Stimulated activated naive CD4-positive, alpha-beta T cell treated with Interleukin-2 at 50 U/mL for 16 hours (primary cell): Measurements from ENCODE around the gene PPP1R1A.

ENCODE experiments used
- DNase-seq: peaks from one replicate; lab custom pipeline; 2025; lab: John Stamatoyannopoulos, UW

PPP1R1A gene

DNA sequence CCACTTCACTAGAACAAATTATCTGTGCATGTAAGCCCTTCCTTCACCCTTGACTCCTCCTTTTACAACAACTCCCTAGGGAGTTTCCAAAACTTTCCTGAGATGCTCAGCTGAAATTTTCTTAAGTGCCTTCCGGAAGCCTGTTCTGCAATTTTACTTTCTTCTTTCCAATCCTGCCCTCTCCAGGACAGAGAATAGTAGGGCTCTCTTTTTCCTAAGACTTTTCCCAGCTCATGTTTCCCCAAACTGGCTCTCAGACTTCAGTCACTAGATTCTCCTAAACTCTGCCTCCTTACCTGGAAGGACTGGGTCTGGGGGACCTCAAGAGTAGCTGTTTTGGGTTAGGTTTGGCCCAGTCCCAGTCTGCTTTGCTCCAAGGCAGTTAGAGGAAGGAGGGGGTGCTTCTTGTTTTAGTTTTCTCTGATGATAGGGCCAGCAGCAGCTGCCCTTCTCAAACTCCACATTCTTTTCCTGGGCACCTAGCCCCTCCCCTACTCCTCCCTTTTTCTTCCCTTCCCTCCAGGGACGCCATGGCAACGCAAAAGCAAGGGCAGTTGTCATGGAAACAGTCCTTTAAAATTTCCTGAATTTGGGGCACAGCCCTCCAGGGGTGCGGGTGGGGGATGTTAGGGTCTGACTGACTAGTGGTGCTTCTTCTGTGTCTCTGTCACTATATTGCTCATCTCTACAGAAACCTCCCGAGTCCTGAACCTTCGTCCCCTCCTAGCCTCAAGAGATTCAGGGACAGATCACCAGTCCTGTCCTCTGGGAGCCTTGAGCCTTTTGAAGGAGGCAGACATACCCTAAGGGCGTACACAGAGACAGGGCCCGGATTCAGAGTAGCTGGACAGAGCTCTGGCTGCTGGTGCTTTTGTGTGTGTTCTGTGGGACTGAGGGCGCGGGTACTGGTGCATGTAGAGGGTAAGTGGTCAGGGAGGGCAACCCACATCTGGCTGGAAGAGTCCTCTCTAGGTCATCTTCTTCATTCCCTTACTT lies 17.0 kb downstream of the PPP1R1A start:
- no peak for DNase-seq

DNA sequence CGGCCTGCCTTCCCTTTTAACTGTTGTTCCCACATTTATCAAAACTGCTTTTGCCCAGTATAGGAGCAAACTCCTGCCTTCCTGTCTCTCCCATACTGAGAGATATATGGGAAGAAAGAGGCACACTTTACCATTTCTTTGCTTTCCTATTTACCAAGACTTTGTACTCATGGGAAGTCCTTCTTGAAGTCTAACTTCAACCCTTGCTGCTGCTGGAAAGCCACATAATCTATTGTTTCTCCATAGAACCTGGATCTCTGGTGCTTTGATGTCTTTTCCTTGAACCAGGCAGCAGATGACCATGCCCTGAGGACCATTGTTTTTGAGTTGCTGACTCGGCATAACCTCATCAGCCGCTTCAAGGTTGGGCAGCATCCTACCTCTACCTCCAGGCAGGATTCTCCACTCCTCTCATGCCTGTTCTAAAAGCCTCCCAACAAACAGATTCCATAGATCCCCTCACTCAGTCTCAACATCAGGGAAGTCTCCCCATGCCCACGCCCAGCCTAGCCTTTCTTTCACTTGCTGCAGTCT lies 18.4 kb downstream of the PPP1R1A start:
- no peak for DNase-seq

DNA sequence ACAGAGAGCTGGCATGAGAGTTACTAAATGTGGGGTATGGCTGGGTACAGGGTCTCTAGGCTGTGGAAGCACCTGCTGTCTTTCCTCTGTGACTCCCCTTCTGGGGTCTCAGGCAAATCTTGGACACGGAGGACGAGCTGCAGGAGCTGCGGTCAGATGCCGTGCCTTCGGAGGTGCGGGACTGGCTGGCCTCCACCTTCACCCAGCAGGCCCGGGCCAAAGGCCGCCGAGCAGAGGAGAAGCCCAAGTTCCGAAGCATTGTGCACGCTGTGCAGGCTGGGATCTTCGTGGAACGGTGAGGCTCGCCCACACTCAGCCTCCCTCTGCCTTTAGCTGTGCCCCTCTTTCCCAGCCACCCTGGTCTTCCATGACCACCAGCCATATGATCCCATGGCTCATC lies 19.4 kb downstream of the PPP1R1A start:
- no peak for DNase-seq

DNA sequence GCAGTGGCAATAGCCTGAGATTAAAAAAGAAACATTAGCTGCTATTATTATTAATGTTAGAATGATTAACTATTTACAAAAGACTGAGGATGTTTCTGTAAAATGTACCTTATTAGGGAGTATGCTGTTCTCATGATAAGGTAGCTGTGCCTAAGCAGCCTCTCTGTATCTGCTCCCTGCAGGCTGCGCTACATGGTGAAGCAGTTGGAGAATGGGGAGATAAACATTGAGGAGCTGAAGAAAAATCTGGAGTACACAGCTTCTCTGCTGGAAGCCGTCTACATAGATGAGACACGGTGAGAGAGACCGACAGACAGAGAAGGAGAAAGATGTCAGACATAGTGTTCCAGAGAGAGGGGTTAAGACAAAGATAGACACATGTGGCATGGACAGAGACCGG lies 21.7 kb downstream of the PPP1R1A start:
- no peak for DNase-seq

DNA sequence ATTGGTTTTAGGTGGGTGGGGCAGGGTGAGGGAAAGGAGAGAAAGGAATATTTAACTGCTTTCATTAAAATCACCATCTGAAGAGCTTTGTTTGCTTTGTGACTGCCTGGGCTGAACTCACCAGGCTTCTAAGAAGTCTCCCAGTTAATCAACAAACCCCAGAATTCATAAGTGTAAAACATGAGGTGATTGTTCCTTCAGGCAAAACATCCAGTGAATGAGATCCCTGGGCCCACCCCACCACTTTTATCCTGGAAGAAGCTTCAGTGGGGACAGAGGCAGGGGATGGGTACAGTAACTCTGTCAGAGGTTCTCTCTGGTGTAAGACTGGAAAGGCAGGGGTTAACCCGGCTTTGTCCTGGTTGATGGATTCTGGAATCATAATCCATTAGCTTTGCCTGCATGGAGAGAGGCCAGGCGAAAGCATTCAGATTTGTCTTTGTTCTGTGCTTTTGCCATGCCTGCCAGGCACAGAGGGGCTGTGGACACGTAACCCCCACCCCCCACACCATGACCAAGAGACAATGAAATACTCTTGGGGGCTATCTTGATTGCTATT lies 22.4 kb downstream of the PPP1R1A start:
- DNase-seq, result no peak

DNA sequence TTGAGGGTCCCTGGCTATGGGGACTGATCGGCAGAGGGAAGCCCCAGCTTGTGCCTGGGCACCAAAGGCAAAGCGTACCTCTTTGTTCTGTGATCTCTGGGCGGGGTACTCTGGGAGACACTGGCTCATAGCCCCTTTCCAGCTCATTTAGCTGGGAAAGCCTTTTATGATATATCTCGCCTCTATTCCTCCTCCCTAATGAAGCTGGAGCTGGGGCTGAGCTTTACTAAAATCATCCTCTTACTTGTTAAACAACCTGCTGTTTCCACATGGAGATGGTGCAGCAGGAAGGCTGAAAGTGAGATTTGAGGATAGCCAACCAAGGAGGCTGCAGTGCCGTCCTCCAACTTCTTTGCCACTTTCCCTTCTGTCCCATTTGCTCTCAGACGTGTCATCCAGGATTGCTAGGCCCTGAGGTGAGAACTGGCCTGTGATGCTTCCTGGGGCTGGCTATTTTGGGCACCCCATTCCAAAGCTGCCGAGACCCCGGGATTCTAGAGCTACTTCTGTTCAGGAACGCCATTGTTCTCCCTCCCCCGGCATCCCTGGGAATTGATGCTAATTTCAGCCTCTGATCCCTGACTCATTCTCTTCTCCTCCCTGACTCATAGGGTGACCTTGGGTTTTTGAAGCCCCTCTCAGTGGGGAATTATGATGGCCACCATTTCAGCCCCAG lies 23.0 kb downstream of the PPP1R1A start:
- no peak for DNase-seq

DNA sequence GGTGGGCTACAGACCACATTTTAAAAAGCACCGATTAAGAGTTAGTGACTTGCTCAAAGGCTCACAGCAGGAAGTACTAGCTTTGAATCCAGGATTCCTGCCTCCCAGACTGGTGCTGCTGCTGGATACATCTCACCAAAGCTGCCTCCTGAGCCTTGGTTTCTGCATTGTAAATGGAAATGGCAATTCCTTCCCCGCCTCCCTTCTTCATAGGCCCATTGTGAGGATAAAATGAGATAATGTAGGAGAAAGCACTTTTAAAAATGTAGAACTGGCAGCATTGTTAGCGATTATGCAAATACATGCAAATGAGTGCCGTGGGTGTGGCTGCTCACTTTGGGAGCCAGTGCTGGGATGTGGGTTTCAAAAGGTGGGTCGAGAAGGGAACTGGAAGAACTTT lies 23.7 kb downstream of the PPP1R1A start:
- no peak for DNase-seq

DNA sequence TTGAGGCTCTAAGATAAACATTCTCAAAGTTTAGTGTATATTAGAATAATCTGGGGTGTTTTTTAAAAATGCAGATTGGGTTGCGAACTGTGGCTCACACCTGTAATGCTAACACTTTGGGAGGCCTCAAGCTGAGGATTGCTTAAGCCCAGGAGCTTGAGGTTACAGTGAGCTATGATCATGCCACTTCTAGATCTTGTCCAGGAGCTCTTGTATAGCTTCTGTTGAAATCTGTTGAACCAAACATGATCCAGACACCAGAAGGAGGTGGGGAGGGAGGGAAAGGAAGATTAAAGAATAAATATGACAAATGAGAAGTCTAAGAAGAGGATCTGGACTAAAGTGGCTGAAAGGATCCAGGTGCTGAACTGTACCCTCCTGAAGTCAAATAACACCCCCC lies 24.7 kb downstream of the PPP1R1A start:
- no peak for DNase-seq

DNA sequence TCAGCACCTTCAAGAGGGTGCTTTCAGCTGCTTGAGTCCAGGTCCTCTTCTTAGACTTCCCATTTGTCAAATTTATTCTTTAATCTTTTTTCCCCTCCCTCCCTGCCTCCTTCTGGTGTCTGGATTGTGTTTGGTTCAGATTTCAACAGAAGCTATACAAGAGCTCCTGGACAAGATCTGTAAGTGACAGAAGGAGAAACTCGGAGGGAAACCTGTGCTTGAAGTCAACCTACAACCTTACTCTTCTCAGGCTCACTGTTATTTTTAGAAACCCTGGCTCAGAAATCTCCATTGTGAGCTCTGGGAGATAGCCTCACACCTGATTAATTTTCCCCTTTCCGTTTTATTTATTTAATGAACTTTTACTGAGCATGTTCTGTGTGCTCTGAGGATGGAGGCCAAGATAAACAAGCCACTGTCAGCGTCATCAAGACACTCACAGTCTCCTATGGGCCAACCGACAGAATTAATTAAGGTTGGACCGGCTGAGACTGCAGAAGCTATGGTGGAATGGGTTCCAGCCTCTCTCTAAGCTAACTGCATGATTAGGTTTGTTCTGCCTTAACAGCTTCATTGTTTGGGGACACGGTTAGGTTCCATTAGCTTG lies 25.6 kb downstream of the PPP1R1A start:
- DNase-seq, result no peak

DNA sequence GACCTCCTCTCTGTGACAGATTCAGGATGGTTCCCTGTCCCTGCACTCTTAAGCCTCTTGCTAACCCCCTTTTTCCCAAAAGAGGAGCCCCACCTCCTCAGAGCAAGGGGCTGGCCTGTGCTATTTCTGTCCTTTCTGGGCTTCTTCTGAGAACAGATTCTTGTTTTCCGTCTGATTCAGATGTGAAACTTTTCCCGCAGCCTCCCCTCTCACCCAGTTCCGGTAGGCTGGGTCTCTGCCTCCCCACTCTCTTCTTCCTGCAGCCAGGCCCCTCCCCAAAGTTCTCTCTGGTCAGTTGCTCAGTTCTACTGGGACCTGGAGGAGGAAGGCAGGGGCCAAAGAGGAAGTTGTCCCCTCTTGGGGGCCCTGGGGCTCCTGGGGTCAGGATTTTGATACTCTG lies 27.3 kb downstream of the PPP1R1A start:
- no peak for DNase-seq

DNA sequence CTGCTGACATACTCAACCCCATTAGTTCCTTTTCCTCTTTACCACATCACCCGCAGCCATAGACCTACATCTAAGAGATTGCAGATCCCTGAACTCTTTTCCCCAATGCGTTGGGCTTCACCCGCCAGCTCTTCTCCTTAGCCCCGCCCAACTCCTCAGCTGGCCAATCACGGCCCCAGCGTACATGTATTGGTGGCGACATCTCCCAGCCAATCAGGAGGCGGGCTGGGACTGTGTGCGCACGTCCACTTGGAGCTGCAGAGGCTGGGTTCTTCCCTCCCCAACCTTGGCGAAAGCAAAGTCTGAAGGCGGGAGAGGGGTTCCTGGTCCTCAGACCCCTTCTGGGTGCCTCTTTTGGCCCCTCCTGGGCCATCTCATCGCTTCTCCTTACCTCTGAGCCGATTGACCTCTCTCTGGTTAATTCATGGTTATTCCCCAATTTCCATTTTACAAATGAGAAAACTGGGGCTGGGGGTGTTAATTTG lies 28.0 kb downstream of the PPP1R1A start:
- peak; percentile 81 for DNase-seq

DNA sequence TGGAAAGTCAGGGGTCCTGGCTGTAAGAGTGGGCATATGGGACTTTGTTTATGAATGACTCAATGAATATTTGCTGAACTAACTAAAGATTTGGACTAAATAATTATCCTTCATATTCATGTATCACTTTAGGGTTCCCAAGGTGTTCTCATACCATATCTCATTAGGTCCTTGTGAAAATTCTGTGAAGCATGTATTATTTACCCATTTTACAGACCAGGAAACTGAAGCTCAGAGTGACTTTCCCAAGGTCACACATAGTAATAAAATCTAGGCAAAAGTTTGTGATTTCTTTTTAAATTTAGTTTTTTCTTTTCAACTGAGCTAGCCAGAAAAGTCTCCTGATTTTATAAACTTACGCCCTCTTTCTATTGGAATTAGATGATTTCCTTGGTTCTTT lies 29.7 kb downstream of the PPP1R1A start:
- DNase-seq, result no peak

DNA sequence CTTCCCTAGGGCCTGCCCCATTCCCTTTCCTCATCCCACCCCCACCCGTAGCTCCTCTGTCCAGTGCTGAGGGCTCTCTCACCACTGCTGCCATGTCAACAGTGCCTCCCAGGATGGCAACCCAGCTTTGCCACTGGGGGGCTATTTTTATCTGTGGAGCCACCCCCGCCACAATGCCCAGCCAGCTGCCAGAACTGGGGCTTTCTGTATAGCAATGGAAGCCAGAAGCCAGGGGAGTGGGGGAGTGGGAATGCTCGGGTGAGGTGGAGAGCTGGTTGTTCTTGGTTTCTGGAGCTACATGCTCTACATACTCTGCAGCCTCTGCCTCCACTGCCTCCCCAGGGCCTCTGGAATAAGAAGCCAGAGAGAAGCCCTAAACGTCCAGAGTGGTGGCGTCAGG lies 30.1 kb downstream of the PPP1R1A start:
- DNase-seq, result no peak

DNA sequence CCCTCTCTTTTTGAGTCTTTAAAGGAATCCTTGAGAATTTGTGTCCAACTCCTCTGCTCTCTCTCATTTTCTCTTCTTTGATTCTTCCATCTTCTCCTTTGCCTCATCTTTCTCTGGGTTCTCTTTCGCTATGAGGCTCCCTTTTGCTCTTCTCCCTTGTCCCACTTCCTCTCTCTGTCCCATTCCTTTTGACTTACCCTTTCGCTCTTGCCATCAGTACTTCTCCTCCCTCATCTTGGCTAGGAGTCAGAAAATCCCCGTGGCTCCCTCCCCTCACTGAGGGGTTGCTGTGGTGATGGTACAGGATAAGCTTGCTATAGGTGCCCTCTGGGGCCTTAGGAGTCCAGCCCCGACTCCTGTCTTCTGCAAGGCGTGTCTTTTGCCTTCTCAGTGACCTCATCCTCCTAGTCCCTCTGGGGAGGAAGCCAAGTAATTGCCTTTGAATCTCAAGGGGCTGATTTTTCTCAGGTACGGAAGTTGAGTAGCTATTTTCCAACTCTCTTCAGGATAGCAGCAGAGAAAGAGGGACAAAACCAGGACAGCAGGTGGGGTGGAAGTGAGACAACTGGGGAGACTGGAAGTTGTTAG lies 32.7 kb downstream of the PPP1R1A start:
- DNase-seq, result no peak

DNA sequence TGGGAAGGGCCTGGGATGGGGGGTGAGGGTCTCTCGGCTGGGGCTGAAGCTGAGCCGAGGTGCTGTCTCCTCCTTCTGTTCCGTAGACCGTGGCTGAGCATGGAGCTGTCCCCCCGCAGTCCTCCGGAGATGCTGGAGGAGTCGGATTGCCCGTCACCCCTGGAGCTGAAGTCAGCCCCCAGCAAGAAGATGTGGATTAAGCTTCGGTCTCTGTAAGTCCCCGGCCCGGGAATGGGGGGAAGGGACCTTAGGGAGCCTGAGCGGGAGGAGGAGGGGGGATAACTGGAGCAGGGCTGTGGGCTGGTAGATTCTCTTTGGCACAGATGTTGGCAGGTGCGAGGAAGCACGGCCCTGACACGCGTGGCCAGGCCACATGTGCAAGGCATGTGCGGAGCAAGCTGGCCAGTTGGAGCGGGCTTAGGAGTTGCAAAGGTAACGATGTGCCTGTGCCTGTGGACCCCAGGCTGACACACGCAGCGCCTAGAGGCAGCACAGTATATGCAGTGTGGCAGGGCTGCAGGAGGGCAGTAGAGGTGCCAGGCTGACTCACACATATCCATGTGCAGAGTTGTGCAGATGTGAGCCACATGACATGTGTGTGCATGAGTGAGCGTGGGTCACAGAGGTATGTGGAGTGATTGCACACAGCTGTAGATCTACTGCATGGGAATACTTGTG lies 38.5 kb downstream of the PPP1R1A start:
- DNase-seq, result peak; percentile 2

DNA sequence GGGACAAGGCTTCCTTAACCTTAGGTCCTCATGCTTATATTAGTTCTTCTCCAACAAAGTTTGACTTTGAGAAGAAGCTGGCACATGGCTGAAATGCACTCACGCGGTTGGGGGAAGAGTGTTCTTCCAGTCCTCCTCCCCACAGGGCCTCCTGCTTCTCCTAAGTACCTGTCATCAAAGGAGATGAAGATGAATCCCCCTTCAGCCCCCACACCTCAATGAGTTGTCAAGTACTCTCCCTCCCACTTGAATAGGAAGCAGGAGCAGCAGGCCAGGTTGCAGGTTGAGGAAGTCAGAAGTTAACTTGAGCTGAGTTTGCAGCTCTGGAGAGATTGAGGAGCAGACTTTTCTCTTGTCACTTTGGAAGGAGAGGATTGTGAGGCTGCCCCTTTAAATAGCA lies 41.9 kb downstream of the PPP1R1A start:
- no peak for DNase-seq

DNA sequence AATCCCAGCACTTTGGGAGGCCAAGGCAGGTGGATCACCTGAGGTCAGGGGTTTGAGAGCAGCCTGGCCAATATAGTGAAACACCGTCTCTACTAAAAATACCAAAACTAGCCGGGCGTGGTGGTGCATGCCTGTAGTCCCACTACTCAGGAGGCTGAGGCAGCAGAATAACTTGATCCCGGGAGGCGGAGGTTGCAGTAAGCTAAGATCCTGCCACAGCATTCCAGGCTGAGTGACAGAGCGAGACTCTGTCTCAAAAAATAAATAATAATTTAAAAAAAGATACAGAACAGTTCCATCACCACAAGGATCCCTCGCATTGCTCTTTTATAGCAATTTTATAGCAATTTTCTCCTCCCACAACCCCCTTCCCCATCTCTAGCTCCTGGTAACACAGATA lies 43.7 kb downstream of the PPP1R1A start:
- DNase-seq, result no peak

DNA sequence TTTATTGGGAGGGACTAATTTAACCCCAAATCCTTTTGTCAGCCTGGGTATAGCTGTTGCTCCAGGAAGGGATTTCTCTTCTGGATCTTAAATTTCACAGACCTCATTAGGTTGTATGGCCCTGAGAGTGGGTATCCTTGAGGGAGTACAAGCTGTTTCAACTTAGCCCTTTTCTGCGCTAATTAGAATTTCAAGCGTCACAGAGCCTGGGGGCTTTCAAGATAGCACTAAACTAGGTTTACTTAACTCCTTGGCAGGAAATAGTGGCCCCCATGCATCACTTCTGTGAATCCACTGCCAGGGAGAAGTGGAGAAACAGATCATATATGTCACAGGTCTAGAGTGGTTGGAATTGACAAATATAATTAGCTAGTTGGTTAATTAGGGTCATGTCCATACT lies 44.9 kb downstream of the PPP1R1A start:
- DNase-seq, result no peak

DNA sequence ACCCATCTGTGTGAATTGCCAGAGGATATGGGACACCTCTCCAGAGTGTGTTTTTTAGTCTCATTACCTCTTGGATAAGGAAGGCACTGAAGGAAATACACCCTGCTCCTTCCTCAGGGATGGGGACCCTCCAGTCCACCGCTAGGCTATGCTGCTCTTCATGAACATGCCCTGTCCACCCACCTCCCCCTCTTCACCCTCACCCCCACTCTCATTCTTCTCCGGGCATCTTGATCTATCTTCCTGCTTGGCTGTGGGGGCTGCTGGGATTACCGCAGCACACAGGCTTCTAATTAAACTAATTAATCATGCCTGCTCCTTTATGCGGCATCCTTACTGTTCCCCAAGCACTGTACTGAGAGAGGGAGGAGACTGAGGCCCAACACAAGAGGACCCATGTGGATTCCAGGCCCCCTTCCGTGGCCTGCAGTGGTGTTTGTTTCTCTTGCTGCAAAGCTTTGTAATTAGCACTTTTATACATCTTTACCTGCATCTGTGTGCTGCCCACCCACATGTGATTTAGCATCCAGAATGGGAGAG lies 46.6 kb downstream of the PPP1R1A start:
- DNase-seq, result no peak

DNA sequence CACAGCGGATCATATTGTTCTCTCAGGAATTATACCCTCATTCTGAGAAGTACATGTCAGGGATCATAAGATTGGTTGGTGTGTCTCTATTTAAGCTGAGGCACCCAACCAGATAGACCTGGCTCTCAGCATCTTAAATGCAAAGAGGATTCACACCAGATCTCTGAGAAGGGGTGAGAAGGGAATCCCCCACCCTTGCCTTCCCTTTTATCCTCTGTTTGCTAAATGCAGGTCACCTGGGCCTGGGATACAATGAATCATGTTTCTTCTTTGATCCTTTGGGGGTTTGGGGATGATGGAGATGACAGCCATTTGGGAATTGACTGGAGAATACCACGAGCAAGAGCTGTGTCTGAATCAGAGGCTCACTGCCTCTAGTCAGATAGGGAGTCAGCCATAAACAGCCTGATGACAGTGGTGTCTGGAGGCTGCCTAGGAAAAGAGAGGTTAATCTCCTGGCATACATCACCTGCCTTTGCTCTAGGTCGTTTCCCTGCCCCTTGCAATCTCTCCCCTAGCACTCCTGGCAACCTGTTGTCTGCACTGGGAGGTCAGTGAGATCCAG lies 50.2 kb downstream of the PPP1R1A start:
- no peak for DNase-seq

DNA sequence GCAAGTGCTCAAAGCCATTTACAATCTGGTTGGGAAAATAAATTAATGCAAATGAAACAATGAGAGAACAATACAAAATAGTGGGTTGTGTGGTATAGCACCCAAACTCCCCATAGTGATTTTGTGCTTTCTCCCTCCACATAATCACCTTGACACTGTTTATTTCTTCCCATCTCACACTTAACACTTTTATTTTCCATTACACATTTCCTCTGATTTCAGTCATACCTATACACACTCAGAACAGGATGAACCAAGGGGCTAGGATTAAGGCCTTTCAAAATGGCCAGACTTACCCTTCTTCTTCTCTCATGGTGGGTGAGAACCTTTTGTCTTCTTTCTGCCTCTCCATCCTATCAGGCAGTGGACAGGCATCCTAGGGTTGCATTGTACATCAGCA lies 53.0 kb downstream of the PPP1R1A start:
- no peak for DNase-seq
